Large intestine (tissue), 3 donors: ENCODE data around the gene TMEM273. TPM values are rescaled to one million over a fixed set of nuclear protein-coding genes. Genes with fewer than 3 reads are reported as not detected.

Source experiments
- DNase-seq, 2 donors: peaks; one replicate each; pipeline versions ENCODE4 v3.0.0 to v3.0.0-alpha.2; 2013
- H3K27ac ChIP-seq: one replicate; pipeline ENCODE4 v1.5.1; 2013; ENCODE audit warnings: low read length
- H3K27me3 ChIP-seq: 2 replicates; pipeline ENCODE4 v1.6.1; 2013; ENCODE audit warnings: low read length; ENCODE audit not compliant: control insufficient read depth, insufficient read depth
- H3K36me3 ChIP-seq: 2 replicates; pipeline ENCODE4 v1.6.1; 2013; ENCODE audit warnings: low read length; ENCODE audit not compliant: control insufficient read depth, insufficient read depth
- H3K4me1 ChIP-seq: one replicate; pipeline ENCODE4 v1.6.1; 2013; ENCODE audit warnings: low read length; ENCODE audit not compliant: control insufficient read depth, insufficient read depth
- H3K4me3 ChIP-seq: one replicate; pipeline ENCODE4 v1.5.1; 2013; ENCODE audit warnings: low read length
- H3K9me3 ChIP-seq: one replicate; pipeline ENCODE4 v1.6.1; 2013; ENCODE audit warnings: mild to moderate bottlenecking, low read depth, low read length, moderate library complexity; ENCODE audit not compliant: control insufficient read depth
- WGBS: methylation state at CpG from one replicate; pipeline ENCODE4 v1.1.5; 2013; ENCODE audit warnings: low lambda C conversion rate; ENCODE audit not compliant: insufficient coverage; 5-methylcytosine and 5-hydroxymethylcytosine counted together
- polyA plus RNA-seq: library from polyadenylated mRNA; unstranded; fragments of 120-200 nt; gene quantifications from one replicate; pipeline ENCODE4 v1.2.1, GENCODE V29; 2013

Gene TMEM273
- polyA plus RNA-seq, 1 donor = 5.5 TPM

- peaks cover 7% of the 10 kb centered on the region for H3K27me3 ChIP-seq
Measured at GRCh38 chr10:49223205-49223604, 35.0 kb upstream of the TMEM273 start.

DNA sequence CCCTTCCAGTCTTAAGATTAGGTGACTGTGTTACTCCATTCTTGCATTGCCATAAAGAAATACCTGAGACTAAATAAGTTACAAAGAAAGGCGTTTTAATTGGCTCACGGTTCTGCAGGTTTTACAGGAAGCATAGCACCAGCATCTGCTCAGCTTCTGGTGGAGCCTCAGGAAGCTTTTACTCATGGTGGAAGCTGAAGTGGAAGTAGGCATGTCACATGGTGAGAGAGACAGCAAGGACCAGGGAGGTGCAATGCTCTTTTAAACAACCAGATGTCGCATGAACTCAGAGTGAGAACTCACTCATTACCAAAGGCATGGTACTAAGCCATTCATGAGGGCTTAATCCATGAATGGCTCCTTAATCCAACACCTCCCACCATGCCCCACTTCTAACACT lies 34.0 kb upstream of the TMEM273 start:
- H3K9me3 ChIP-seq = no peaks in the 10 kb centered on the region
- H3K4me1 ChIP-seq = no peaks in the 10 kb centered on the region
- no peak for DNase-seq

More at GRCh38 chr10:49223205-49223604, 35.0 kb upstream of the TMEM273 start:
- no peaks in the 10 kb centered on the region for H3K4me1 ChIP-seq
- DNase-seq = no peak
- H3K9me3 ChIP-seq = no peaks in the 10 kb centered on the region
- H3K36me3 ChIP-seq = no peaks in the 10 kb centered on the region
- H3K27ac ChIP-seq = no peak overlapping the region
- H3K4me3 ChIP-seq = no peak overlapping the region

DNA sequence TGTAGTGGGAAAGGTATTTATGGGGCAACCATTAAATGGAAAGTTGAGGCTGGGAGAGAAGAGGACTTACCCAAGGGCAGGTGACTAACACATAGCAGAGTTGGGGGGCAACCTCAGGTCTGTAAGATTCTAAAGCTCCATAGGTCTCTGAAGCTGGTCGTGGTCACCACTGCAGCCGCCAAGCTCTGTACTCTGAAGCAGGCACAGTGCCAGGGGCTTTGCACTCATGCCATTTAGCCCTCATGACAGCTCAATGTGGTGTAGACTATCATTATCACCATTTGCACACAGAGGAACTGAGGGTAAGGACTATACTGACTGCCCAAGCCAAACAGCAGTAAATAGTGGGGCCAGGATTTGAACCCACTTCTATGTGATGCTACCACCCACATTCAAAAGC lies 32.5 kb upstream of the TMEM273 start:
- H3K27me3 ChIP-seq = peaks cover 11% of the 10 kb centered on the region
- no peaks in the 10 kb centered on the region for H3K9me3 ChIP-seq
- no CpG with 5 or more reads among the region's 2 CpGs for WGBS
- no peak for DNase-seq
- no peaks in the 10 kb centered on the region for H3K4me1 ChIP-seq
- no peak overlapping the region for H3K4me3 ChIP-seq
- H3K27ac ChIP-seq = no peak overlapping the region
- no peaks in the 10 kb centered on the region for H3K36me3 ChIP-seq

More for the DNA sequence above, 34.0 kb upstream of the TMEM273 start:
- no CpG with 5 or more reads among the region's 3 CpGs for WGBS
- H3K4me3 ChIP-seq = no peak overlapping the region
- no peaks in the 10 kb centered on the region for H3K36me3 ChIP-seq
- H3K27ac ChIP-seq = no peak overlapping the region
- H3K27me3 ChIP-seq = peaks cover 9% of the 10 kb centered on the region

- WGBS = no CpG with 5 or more reads among the region's 1 CpG
Measured at GRCh38 chr10:49220031-49220430, 31.8 kb upstream of the TMEM273 start.

GRCh38 chr10:49219248-49219647 lies 31.1 kb upstream of the TMEM273 start:
- no peaks in the 10 kb centered on the region for H3K4me1 ChIP-seq
- 67% methylated on average over 1 of the region's 2 CpGs for WGBS
- H3K36me3 ChIP-seq = no peaks in the 10 kb centered on the region
- DNase-seq = no peak
- no peak overlapping the region for H3K27ac ChIP-seq
- H3K27me3 ChIP-seq = peaks cover 13% of the 10 kb centered on the region
- H3K9me3 ChIP-seq = no peaks in the 10 kb centered on the region
- H3K4me3 ChIP-seq = no peak overlapping the region

More at GRCh38 chr10:49220031-49220430, 31.8 kb upstream of the TMEM273 start:
- H3K36me3 ChIP-seq = no peaks in the 10 kb centered on the region
- peaks cover 11% of the 10 kb centered on the region for H3K27me3 ChIP-seq
- H3K27ac ChIP-seq = no peak overlapping the region
- no peaks in the 10 kb centered on the region for H3K4me1 ChIP-seq
- H3K9me3 ChIP-seq = no peaks in the 10 kb centered on the region
- H3K4me3 ChIP-seq = no peak overlapping the region
- DNase-seq = no peak

DNA sequence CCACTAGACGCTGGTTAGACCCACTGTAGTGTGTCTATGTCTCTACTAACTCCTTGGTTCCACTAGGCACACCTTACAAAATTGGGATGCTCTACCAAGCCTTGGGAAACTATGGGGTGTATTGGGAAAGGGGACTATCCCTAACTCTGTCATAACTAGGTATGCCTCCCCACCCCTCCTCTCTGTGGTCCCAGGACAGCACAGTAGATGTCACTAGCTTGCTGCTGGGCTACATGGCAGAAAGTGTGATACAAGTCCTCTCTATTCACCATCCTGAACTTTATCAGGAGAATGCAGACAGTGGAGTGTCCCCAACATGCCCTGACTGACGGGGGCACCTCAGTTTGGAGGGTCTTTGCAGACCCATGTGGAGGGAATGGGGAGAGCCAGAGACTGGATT lies 30.3 kb upstream of the TMEM273 start:
- DNase-seq = no peak
- whole genome bisulfite sequencing = no CpG with 5 or more reads among the region's 2 CpGs
- Histone ChIP-seq H3K9me3 (no peaks in the 10 kb centered on the region), H3K4me3 (no peak overlapping the region), H3K4me1 (no peaks in the 10 kb centered on the region), H3K36me3 (no peaks in the 10 kb centered on the region), H3K27me3 (peaks cover 14% of the 10 kb centered on the region), H3K27ac (no peak overlapping the region)

DNA sequence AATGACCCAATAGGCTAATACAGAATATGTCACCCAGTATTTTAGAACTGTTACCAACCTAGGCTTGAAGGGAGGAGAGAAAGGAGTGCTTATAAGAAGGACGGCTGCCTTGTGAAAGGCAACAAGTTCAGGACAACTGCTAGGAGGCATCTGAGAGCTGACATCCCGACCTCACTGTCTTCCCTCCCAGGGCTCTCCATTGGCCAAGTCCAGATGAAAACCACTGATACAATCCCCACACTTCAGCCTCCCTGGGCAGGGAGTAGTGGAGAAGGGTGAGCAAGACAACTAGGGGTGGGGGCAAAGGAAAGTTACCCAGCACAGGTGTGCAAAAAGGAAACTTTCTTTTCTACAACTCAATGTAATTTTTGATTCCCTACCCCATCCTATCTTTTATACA lies 29.5 kb upstream of the TMEM273 start:
- WGBS = no CpG with 5 or more reads among the region's 2 CpGs
- no peak for DNase-seq
- Histone ChIP-seq H3K27me3 (peaks cover 16% of the 10 kb centered on the region), H3K9me3 (no peaks in the 10 kb centered on the region), H3K27ac (no peak overlapping the region), H3K4me3 (no peak overlapping the region), H3K36me3 (no peaks in the 10 kb centered on the region), H3K4me1 (no peaks in the 10 kb centered on the region)

- DNase-seq = no peak
- H3K4me3 ChIP-seq = no peak overlapping the region
- H3K27ac ChIP-seq = no peak overlapping the region
- no peaks in the 10 kb centered on the region for H3K4me1 ChIP-seq
- no peaks in the 10 kb centered on the region for H3K9me3 ChIP-seq
- H3K27me3 ChIP-seq = peaks cover 10% of the 10 kb centered on the region
- no peaks in the 10 kb centered on the region for H3K36me3 ChIP-seq
- WGBS = no CpG with 5 or more reads among the region's 3 CpGs
Measured at GRCh38 chr10:49213211-49213610, 25.0 kb upstream of the TMEM273 start.

- Histone ChIP-seq H3K36me3 (no peaks in the 10 kb centered on the region), H3K27me3 (peaks cover 10% of the 10 kb centered on the region), H3K4me3 (no peak overlapping the region), H3K27ac (no peak overlapping the region), H3K9me3 (no peaks in the 10 kb centered on the region), H3K4me1 (no peaks in the 10 kb centered on the region)
- WGBS = no CpG with 5 or more reads among the region's 1 CpG
- DNase-seq = no peak
Measured at GRCh38 chr10:49212783-49213182, 24.6 kb upstream of the TMEM273 start.

- no peaks in the 10 kb centered on the region for H3K4me1 ChIP-seq
- H3K9me3 ChIP-seq = no peaks in the 10 kb centered on the region
- H3K36me3 ChIP-seq = no peaks in the 10 kb centered on the region
- DNase-seq = no peak
- no peak overlapping the region for H3K4me3 ChIP-seq
- H3K27ac ChIP-seq = no peak overlapping the region
- peaks cover 8% of the 10 kb centered on the region for H3K27me3 ChIP-seq
- WGBS = no CpG with 5 or more reads among the region's 1 CpG
Measured at GRCh38 chr10:49212076-49212475, 23.9 kb upstream of the TMEM273 start.

- no peaks in the 10 kb centered on the region for H3K36me3 ChIP-seq
- no CpG with 5 or more reads among the region's 2 CpGs for WGBS
- no peak overlapping the region for H3K4me3 ChIP-seq
- DNase-seq = no peak
- no peak overlapping the region for H3K27ac ChIP-seq
- H3K9me3 ChIP-seq = no peaks in the 10 kb centered on the region
- no peaks in the 10 kb centered on the region for H3K4me1 ChIP-seq
- H3K27me3 ChIP-seq = peaks cover 3% of the 10 kb centered on the region
Measured at GRCh38 chr10:49208996-49209395, 20.8 kb upstream of the TMEM273 start.
